IMR-90 (cell line): ENCODE measurements around the gene KLHL36. TPM values are rescaled to one million over a fixed set of nuclear protein-coding genes. Genes with fewer than 3 reads are reported as not detected.

ENCODE experiments used
- ATAC-seq: fragments of 200-7000 bp; cut with Tn5 transposase; 2 replicates; pipeline ENCODE4 v1.9.1; 2020; ENCODE audit warnings: low read depth, mild to moderate bottlenecking, moderate library complexity
- BruUV-seq: library from RNA; stranded (reverse); fragments of 400-500 nt; replicated peaks from 2 replicates; lab custom pipeline; 2021; lab: Mats Ljungman, UMichigan
- CTCF ChIA-PET: fragments of 300-600 bp; formaldehyde crosslinking; extraction: SDS; loops from one replicate; lab custom pipeline; 2021; ENCODE audit warnings: antibody characterized with exemption; lab: Yijun Ruan, JAX
- POLR2A ChIA-PET: fragments of 300-600 bp; sonication (Branson Sonifier 250); formaldehyde crosslinking; loops from one replicate; lab custom pipeline; 2022; ENCODE audit warnings: antibody characterized with exemption; ENCODE audit not compliant: unreplicated experiment; lab: Charles Lee
- DNase-seq: peaks from one replicate; pipeline ENCODE4 v3.0.0; 2013
- H2AFZ ChIP-seq: replicated peaks from 2 replicates; pipeline ENCODE3; 2013; ENCODE audit warnings: low read length, mild to moderate bottlenecking; ENCODE audit not compliant: poor library complexity
- H2AK5ac ChIP-seq: 2 replicates; pipeline ENCODE4 v1.6.1; 2013; ENCODE audit warnings: low read depth, low read length, inconsistent platforms
- H2AK9ac ChIP-seq: replicated peaks from 2 replicates; pipeline ENCODE3; 2013; ENCODE audit warnings: mild to moderate bottlenecking, low read depth, low read length, moderate library complexity; ENCODE audit not compliant: poor library complexity
- H2BK120ac ChIP-seq: 2 replicates; pipeline ENCODE4 v1.6.1; 2013; ENCODE audit warnings: low read depth, low read length, inconsistent platforms
- H2BK15ac ChIP-seq: 3 replicates; pipeline ENCODE4 v1.6.1; 2013; ENCODE audit warnings: low read depth, low read length, inconsistent platforms
- H2BK20ac ChIP-seq: 2 replicates; pipeline ENCODE4 v1.6.1; 2013; ENCODE audit warnings: low read depth, mild to moderate bottlenecking, inconsistent platforms, low read length, moderate library complexity
- H2BK5ac ChIP-seq: 2 replicates; pipeline ENCODE4 v1.6.1; 2013; ENCODE audit warnings: mild to moderate bottlenecking, low read depth, low read length, inconsistent platforms; ENCODE audit not compliant: poor library complexity, severe bottlenecking
- H3K14ac ChIP-seq: replicated peaks from 2 replicates; pipeline ENCODE4 v1.6.1; 2013; ENCODE audit warnings: low read depth, low read length, inconsistent platforms
- H3K18ac ChIP-seq: 2 replicates; pipeline ENCODE4 v1.6.1; 2013; ENCODE audit warnings: low read depth, low read length, control low read depth
- H3K23ac ChIP-seq: 2 replicates; pipeline ENCODE4 v1.6.1; 2013; ENCODE audit warnings: low read depth, low read length, inconsistent platforms
- H3K27ac ChIP-seq: 2 replicates; pipeline ENCODE4 v1.5.1; 2013; ENCODE audit warnings: mild to moderate bottlenecking, control low read depth, low read length; ENCODE audit not compliant: insufficient read depth
- H3K27me3 ChIP-seq: 2 replicates; pipeline ENCODE4 v1.6.1; 2013; ENCODE audit warnings: low read length; ENCODE audit not compliant: control insufficient read depth, insufficient read depth
- H3K36me3 ChIP-seq: 2 replicates; pipeline ENCODE4 v1.6.1; 2013; ENCODE audit warnings: low read length, mixed read lengths; ENCODE audit not compliant: control insufficient read depth, insufficient read depth
- H3K4ac ChIP-seq: 2 replicates; pipeline ENCODE4 v1.6.1; 2013; ENCODE audit warnings: low read depth, low read length, inconsistent platforms
- H3K4me1 ChIP-seq: 2 replicates; pipeline ENCODE4 v1.6.1; 2013; ENCODE audit warnings: low read length, mixed read lengths; ENCODE audit not compliant: control insufficient read depth, insufficient read depth
- H3K4me2 ChIP-seq: 2 replicates; pipeline ENCODE4 v1.6.1; 2013; ENCODE audit warnings: low read depth, mild to moderate bottlenecking, control low read depth, low read length, moderate library complexity
- H3K4me3 ChIP-seq: 2 replicates; pipeline ENCODE4 v1.5.1; 2013; ENCODE audit warnings: low read depth, mild to moderate bottlenecking, control low read depth, low read length, moderate library complexity; ENCODE audit not compliant: insufficient read depth
- H3K56ac ChIP-seq: 2 replicates; pipeline ENCODE4 v1.6.1; 2013; ENCODE audit warnings: low read length, inconsistent platforms; ENCODE audit not compliant: insufficient read depth; ENCODE audit errors: extremely low read depth
- H3K79me1 ChIP-seq, 2 experiments: 2 replicates each; pipeline ENCODE4 v1.6.1; 2013; ENCODE audit warnings: low read length in 2 of 2, inconsistent platforms in 1 of 2, low read depth in 1 of 2
- H3K9ac ChIP-seq: 2 replicates; pipeline ENCODE4 v1.6.1; 2013; ENCODE audit warnings: low read depth, low read length, control low read depth
- H3K9me1 ChIP-seq: 2 replicates; pipeline ENCODE4 v1.6.1; 2013; ENCODE audit warnings: low read length, inconsistent platforms; ENCODE audit not compliant: insufficient read depth
- H3K9me3 ChIP-seq: 2 replicates; pipeline ENCODE4 v1.6.1; 2013; ENCODE audit warnings: low read length; ENCODE audit not compliant: control insufficient read depth, insufficient read depth
- H4K20me1 ChIP-seq: 2 replicates; pipeline ENCODE4 v1.6.1; 2013; ENCODE audit warnings: low read length, inconsistent platforms; ENCODE audit not compliant: insufficient read depth
- H4K5ac ChIP-seq: 2 replicates; pipeline ENCODE4 v1.6.1; 2013; ENCODE audit warnings: mild to moderate bottlenecking, low read depth, low read length, control low read depth
- H4K8ac ChIP-seq, 2 experiments: 2 replicates each; pipeline ENCODE4 v1.6.1; 2013; ENCODE audit warnings: low read depth in 2 of 2, low read length in 2 of 2, control low read depth in 1 of 2, inconsistent platforms in 1 of 2
- H4K91ac ChIP-seq: 2 replicates; pipeline ENCODE4 v1.6.1; 2013; ENCODE audit warnings: low read depth, low read length, inconsistent platforms; ENCODE audit not compliant: insufficient read depth
- BHLHE40 ChIP-seq: fragments of 150-350 bp; IDR thresholded peaks from 2 replicates; pipeline ENCODE4 v1.6.1; 2016; ENCODE audit warnings: mild to moderate bottlenecking, low read depth, low read length
- CHD1 ChIP-seq: IDR thresholded peaks from 2 replicates; pipeline ENCODE4 v1.6.1; 2012; ENCODE audit warnings: low read depth, low read length, improper control_type of control experiment
- MXI1 ChIP-seq: IDR thresholded peaks from 2 replicates; pipeline ENCODE4 v1.6.1; 2012; ENCODE audit warnings: low read depth, mild to moderate bottlenecking, low read length, moderate library complexity, borderline replicate concordance
- POLR2A ChIP-seq: IDR thresholded peaks from 2 replicates; pipeline ENCODE4 v1.6.1; 2012; ENCODE audit warnings: mild to moderate bottlenecking, low read depth, low read length
- RAD21 ChIP-seq: IDR thresholded peaks from 2 replicates; pipeline ENCODE4 v1.6.1; 2012; ENCODE audit warnings: low read length, improper control_type of control experiment
- RCOR1 ChIP-seq: IDR thresholded peaks from 2 replicates; pipeline ENCODE4 v1.6.1; 2012; ENCODE audit warnings: mild to moderate bottlenecking, low read length, improper control_type of control experiment; ENCODE audit not compliant: insufficient replicate concordance
- SMC3 ChIP-seq: fragments of 150-350 bp; IDR thresholded peaks from 2 replicates; pipeline ENCODE4 v1.6.1; 2016; ENCODE audit warnings: low read depth, mild to moderate bottlenecking, antibody characterized with exemption, low read length, moderate library complexity
- WGBS, 2 experiments: methylation state at CpG; one replicate each; pipeline versions ENCODE4 v1.1.5 to v1.1.7; 2013; ENCODE audit warnings: missing lambda C conversion rate in 2 of 2; ENCODE audit not compliant: insufficient read length in 1 of 2; ENCODE audit errors: extremely low coverage in 2 of 2; 5-methylcytosine and 5-hydroxymethylcytosine counted together
- dilution Hi-C: fragments of 300-500 bp; cut with HindIII; formaldehyde crosslinking; loops from one replicate; pipeline ENCODE4 v1.14.3; 2018; ENCODE audit warnings: low sequenced_read_pairs; ENCODE audit not compliant: unreplicated experiment
- in situ Hi-C: fragments of 300-500 bp; cut with MboI; formaldehyde crosslinking; loops from 3 replicates; pipeline ENCODE4 v1.14.3; 2019; ENCODE audit warnings: low sequenced_read_pairs, inconsistent platforms, mixed read lengths
- intact Hi-C: fragments of 100-400 bp; cut with micrococcal nuclease; formaldehyde crosslinking; loops from 2 replicates; pipeline ENCODE4 v1.10.0; 2022
- polyA plus RNA-seq, 3 experiments: library from polyadenylated mRNA; depleted of rRNA; stranded (reverse); fragments of >200 nt; gene quantifications; 2 replicates each; pipeline ENCODE4 v1.2.3, GENCODE V29; 2012; ENCODE audit warnings: low replicate concordance in 1 of 3
- total RNA-seq: library from RNA; depleted of rRNA; stranded (reverse); fragments of >200 nt; gene quantifications from 2 replicates; pipeline ENCODE4 v1.2.3, GENCODE V29; 2012
- TF ChIP-seq, protein P1 (sequence below): conservative IDR thresholded peaks from 2 replicates; pipeline ENCODE4 v1.5.1; 2012; ENCODE audit warnings: mild to moderate bottlenecking, low read depth, low read length, improper control_type of control experiment
- TF ChIP-seq, protein P2 (sequence below): fragments of 150-350 bp; IDR thresholded peaks from 2 replicates; pipeline ENCODE4 v1.6.1; 2016; ENCODE audit warnings: low read depth, mild to moderate bottlenecking, low read length, moderate library complexity, borderline replicate concordance
- TF ChIP-seq, protein P3 (sequence below): fragments of 150-350 bp; IDR thresholded peaks from 2 replicates; pipeline ENCODE4 v1.6.1; 2017; ENCODE audit warnings: mild to moderate bottlenecking, antibody characterized with exemption, low read length, low read depth

The KLHL36 gene
- total and polyA plus RNA-seq, 2 of the 4 experiments (the other 2 are of a cell fraction), result 45.9 to 46.3 TPM

DNA sequence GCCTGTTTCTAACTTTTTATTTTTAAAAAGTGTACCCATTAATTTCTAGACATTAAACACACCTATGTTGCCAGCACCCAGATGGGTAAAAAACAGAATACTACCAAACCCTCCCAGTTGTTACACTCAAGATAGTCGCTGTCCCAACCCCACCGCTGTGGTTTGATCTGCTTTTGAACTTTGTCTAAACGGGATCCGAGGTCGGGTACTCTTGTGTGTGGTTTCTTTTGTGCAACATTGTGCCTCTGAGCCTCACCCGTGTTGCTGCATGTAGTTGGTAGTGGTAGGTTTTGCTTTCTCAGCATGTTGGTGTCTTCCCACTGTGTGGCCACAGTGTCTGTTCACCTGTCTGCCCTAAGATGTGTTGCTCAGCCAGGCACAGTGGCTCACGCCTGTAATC, 4.3 kb downstream of the KLHL36 start (continued):
- TF ChIP-seq, protein P1, sequence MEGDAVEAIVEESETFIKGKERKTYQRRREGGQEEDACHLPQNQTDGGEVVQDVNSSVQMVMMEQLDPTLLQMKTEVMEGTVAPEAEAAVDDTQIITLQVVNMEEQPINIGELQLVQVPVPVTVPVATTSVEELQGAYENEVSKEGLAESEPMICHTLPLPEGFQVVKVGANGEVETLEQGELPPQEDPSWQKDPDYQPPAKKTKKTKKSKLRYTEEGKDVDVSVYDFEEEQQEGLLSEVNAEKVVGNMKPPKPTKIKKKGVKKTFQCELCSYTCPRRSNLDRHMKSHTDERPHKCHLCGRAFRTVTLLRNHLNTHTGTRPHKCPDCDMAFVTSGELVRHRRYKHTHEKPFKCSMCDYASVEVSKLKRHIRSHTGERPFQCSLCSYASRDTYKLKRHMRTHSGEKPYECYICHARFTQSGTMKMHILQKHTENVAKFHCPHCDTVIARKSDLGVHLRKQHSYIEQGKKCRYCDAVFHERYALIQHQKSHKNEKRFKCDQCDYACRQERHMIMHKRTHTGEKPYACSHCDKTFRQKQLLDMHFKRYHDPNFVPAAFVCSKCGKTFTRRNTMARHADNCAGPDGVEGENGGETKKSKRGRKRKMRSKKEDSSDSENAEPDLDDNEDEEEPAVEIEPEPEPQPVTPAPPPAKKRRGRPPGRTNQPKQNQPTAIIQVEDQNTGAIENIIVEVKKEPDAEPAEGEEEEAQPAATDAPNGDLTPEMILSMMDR, result no peak
- TF ChIP-seq RCOR1 (no peak), BHLHE40 (no peak)

DNA sequence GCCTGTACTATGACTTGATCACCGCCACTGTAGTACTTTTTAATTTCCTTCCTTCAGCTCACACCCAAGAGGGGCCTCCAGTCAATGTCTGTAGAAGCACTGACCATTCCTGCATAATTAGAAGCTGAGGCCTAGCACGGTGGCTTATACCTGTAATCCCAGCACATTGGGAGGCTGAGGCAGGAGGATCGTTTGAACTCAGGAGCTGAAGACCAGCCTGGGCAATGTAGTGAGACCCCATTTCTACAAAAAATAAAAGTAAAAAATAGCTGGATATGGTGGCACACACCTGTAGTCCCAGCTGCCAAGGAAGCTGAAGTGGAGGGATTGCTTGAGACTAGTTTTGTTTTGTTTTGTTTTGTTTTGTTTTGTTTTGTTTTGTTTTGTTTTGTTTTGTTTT, 5.9 kb downstream of the KLHL36 start:
- in situ Hi-C loops (no loop called here), intact Hi-C loops (no loop called here), dilution Hi-C loops (no loop called here)
- H3K79me1 ChIP-seq, result peaks cover 43 to 82% of the 10 kb centered on the region in 2 experiments
- H3K23ac ChIP-seq, result no peak overlapping the region
- no peak overlapping the region for H3K18ac ChIP-seq
- H2BK20ac ChIP-seq, result no peak overlapping the region
- H3K4me1 ChIP-seq, result peaks cover 8% of the 10 kb centered on the region
- ChIA-PET POLR2A (no interaction called here), CTCF (interaction anchor here (0.6 kb wide), 1 partner anchor 125 kb away, joined by 3 read pairs; no protein-coding TSS in a partner anchor)
- H3K9ac ChIP-seq, result no peak overlapping the region
- no peaks in the 10 kb centered on the region for H3K27me3 ChIP-seq
- H3K4me3 ChIP-seq, result no peak overlapping the region
- H3K14ac ChIP-seq, result no peak overlapping the region
- peaks cover 22% of the 10 kb centered on the region for H3K9me1 ChIP-seq
- no peak overlapping the region for H2BK120ac ChIP-seq
- H3K56ac ChIP-seq, result no peak overlapping the region
- H3K4me2 ChIP-seq, result no peak overlapping the region
- DNase-seq (no peak), ATAC-seq (no peak)
- BruUV-seq, result no TSS peak
- H2AFZ ChIP-seq, result no peak overlapping the region
- no peak overlapping the region for H3K27ac ChIP-seq
- H3K36me3 ChIP-seq, result peaks cover 43% of the 10 kb centered on the region
- H4K8ac ChIP-seq, result no peak overlapping the region
- H3K9me3 ChIP-seq, result no peaks in the 10 kb centered on the region
- no peak overlapping the region for H4K91ac ChIP-seq
- no peak overlapping the region for H3K4ac ChIP-seq
- no peak overlapping the region for H2AK5ac ChIP-seq
- H4K5ac ChIP-seq, result no peak overlapping the region
- 100% methylated on average over 1 of the region's 3 CpGs; no CpG with 5 or more reads in 1 of the 2 experiments for WGBS, 2 experiments
- H2BK5ac ChIP-seq, result no peak overlapping the region
- no peak overlapping the region for H2BK15ac ChIP-seq
- H4K20me1 ChIP-seq, result peaks cover 41% of the 10 kb centered on the region
- no peak overlapping the region for H2AK9ac ChIP-seq
- TF ChIP-seq, protein P2, sequence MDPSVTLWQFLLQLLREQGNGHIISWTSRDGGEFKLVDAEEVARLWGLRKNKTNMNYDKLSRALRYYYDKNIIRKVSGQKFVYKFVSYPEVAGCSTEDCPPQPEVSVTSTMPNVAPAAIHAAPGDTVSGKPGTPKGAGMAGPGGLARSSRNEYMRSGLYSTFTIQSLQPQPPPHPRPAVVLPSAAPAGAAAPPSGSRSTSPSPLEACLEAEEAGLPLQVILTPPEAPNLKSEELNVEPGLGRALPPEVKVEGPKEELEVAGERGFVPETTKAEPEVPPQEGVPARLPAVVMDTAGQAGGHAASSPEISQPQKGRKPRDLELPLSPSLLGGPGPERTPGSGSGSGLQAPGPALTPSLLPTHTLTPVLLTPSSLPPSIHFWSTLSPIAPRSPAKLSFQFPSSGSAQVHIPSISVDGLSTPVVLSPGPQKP, result no peak
- TF ChIP-seq POLR2A (no peak), BHLHE40 (no peak), RAD21 (no peak), MXI1 (no peak), RCOR1 (no peak), CHD1 (no peak), SMC3 (no peak)
- TF ChIP-seq, protein P1, result no peak
- TF ChIP-seq, protein P3, sequence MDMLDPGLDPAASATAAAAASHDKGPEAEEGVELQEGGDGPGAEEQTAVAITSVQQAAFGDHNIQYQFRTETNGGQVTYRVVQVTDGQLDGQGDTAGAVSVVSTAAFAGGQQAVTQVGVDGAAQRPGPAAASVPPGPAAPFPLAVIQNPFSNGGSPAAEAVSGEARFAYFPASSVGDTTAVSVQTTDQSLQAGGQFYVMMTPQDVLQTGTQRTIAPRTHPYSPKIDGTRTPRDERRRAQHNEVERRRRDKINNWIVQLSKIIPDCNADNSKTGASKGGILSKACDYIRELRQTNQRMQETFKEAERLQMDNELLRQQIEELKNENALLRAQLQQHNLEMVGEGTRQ, result no peak
